GM21619 (cell line): Measurements from ENCODE around the gene IFNE.

Experiments
- ATAC-seq: cut with Tn5 transposase; IDR thresholded peaks from one replicate; pipeline ENCODE4 v1.9.1; 2021; ENCODE audit not compliant: unreplicated experiment

Gene IFNE, protein sequence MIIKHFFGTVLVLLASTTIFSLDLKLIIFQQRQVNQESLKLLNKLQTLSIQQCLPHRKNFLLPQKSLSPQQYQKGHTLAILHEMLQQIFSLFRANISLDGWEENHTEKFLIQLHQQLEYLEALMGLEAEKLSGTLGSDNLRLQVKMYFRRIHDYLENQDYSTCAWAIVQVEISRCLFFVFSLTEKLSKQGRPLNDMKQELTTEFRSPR

GRCh38 chr9:21482213-21482612 is at the start of gene IFNE:
Gene IFNE (minus strand): TSS chr9:21482313. CDS start chr9:21481694, 619 bp downstream.
- no peak for ATAC-seq

GRCh38 chr9:21528123-21528808 is 46.2 kb upstream of the IFNE start:
- ATAC-seq = no peak

DNA sequence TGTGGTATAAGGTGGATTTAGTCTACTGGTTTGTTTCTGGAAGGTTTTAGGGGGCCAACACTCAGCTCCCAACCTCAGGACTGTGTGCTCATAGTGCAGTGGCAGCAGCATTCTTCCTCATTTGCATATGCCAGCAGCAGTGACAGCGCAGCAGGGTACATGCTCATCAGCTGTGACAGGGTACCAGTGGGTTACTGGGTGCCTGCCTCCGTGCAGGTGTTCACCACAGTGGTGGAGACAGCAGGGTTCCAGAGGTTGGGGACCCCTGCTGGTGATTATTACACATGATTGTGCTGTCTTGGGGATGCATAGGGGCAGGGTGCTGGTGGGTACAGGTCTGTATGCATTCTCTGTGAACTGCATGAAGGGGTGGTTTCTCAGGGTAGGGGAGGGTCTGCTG is 45.5 kb upstream of the IFNE start:
- no peak for ATAC-seq

DNA sequence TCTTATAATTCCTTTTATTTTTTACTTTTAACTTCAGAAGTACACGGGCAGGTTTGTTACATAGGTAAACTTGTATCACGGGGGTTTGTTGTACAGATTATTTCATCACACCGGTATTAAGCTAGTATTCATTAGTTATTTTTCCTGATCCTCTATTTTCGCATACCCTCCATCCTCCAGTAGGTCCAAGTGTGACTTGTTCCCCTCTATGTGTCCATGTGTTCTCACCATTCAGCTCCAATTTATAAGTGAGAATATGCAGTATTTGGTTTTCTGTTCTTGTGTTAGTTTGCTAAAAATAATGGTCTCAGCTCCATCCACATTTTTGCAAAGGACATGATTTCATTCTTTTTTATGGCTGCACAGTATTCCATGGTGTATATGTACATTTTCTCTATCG is 43.1 kb upstream of the IFNE start:
- no peak for ATAC-seq

GRCh38 chr9:21524099-21524830 is 42.2 kb upstream of the IFNE start:
- no peak for ATAC-seq

- no peak for ATAC-seq
These were observed 41.2 kb upstream of the IFNE start for GRCh38 chr9:21523021-21524014.

DNA sequence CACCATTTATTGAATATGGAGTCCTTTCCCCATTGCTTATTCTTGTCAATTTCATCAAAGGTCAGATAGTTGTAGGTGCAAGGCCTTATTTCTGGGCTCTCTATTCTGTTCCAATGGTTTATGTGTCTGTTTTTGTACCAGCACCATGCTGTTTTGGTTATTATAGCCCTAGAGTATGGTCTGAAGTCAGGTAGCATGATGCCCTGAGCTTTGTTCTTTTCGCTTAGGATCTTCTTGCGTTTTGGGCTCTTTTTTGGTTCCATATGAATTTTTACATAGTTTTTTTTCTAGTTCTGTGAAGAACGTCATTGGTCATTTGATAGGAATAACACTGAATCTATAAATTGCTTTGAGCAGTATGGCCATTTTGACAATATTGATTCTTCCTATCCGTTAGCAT is 40.2 kb upstream of the IFNE start:
- ATAC-seq = no peak

DNA sequence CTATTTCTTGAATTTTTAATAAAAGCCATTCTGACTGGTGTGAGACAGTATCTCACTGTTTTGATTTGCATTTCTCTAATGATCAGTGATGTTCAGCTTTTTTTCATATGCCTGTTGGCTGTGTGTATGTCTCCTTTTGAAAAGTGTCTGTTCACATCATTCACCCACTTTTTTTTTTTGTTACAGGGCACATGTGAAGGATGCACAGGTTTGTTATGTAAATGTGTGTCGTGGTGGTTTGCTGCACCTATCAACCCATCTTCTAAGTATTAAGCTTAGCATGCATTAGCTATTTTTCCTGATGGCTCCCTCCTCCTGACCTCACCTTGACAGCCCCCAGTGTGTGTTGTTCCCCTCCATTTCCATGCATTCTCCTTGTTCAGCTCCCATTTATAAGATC is 39.3 kb upstream of the IFNE start:
- ATAC-seq = no peak

- ATAC-seq = no peak
These were observed 38.6 kb upstream of the IFNE start for GRCh38 chr9:21520501-21521228.

- ATAC-seq = no peak
These were observed 37.8 kb upstream of the IFNE start for GRCh38 chr9:21519855-21520434.

DNA sequence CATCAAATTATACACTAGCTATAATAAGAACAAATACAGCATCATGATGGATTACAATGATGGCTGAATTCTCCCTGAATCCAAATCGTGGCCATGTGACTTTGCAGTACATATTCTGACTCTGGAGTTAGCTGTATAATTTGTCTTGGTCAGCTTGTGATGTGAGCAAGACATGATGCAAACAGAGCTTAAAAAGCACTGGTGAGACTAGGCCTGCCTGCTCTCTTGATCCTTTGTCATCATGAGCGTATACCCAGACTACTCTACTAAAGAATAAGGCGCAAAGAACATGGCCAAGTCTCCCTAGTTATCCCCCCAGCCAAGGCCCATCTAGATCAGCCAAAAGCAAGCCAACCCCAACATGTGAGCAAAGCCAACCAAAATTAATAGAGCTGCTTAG is 34.7 kb upstream of the IFNE start:
- no peak for ATAC-seq

DNA sequence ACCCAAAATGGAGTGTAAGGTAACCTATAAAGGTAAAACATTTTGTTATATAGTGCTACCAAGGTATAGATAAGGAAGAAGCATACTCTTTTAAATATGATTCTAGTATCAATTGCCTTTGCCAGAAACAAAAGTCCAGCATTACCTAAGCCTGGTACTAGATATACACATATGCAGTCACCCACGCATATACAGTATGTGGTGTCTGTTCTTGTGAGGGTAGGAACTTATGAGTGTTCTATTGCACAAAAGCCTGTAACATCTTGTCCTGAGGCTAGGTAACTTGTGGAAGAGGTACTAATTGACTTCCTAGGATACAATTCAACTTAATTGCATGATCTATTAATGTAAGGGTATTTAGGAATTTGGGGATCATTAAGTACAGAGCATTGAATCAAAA is 31.3 kb upstream of the IFNE start:
- ATAC-seq = no peak

- ATAC-seq = no peak
These were observed 28.7 kb upstream of the IFNE start for GRCh38 chr9:21510806-21511205.

DNA sequence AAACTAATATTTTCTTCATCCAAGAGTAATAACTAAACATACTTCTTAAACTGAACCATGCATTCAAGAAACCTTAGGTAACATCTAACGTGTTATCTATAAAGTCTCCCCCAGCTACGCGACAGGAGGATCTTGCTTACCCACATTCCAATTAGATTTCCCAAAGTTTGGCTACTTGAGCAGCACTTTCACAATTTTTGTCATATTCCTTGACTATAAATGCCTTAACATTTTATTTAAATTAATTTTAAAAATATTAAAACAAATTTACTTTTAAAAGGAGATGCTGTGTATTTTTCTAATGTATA is 25.3 kb upstream of the IFNE start:
- no peak for ATAC-seq

DNA sequence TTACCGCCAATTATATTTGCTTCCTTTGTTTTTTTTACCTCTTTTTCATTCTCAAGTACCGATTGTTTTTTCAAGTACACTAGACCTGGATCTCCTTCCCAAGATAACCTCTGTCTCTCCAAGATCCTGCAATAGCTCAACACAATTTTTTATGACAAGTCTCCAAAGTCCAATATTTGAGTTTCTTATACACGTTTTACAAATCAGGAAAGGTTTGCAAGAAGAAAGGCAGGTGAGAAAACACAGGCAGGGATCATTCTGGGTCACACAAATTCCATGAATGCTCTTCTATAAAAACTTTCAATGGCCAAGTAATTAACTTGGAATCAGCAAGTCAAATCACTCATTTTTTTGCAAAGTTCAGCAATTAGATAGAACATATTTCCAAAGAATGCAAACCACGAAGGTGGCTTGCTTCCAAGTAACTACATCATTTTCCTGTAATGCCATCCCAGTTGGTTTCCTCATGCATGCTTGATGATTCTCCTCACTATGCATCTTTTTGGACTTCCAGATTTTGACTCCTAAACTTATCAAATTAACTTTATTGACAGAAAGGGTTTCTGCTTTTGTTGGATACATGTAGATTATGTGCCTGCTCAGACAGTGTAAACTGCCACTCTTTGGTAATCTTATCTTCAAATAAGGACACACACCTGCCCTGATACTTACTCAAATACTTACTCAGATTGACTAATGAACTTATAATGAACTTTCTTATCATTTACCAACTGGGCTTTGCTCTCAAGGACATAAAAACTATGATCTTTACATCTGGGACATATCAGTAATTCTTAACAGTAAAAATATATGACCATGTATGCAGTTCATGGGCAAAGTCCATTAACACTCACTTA is 24.7 kb upstream of the IFNE start:
- ATAC-seq = no peak

- no peak for ATAC-seq
These were observed 23.5 kb upstream of the IFNE start for GRCh38 chr9:21505425-21506179.

DNA sequence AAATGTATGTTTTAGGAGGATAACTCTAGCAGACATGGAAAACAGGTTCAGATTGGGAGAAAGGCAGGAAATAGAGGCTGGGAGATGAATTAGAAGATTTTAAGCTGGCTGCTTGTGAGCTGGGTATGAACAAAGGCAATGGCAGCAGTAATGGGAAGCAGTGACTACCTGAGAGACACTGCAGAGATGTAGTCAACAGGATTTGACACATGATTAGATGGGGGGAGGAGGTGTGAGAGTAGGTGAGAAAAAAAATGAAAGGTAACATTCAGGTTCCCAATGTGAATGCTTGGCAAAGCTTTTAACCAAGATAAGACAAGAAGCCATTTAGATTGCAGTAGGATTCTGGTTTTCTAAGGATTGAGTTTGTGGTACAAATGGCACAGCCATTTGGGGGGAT is 22.8 kb upstream of the IFNE start:
- ATAC-seq = no peak

DNA sequence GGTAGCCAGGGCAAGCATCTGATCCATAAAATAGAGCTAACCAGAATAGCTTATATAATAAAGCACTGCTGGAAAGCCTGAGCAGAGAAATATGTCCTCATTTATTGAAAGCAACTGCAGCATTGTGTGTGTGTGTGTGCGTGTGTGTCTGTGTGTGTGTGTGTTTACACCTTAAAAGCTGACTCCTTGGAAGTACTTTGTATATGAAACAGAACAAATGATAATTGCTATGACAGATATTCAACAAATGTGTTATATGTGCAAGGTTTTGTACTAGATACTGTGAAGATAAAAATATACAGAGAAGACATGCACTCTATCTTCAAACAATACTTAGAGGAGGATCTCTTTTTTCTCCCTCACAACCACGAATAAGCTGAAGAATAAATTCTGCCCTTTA is 22.0 kb upstream of the IFNE start:
- no peak for ATAC-seq

GRCh38 chr9:21502586-21502985 is 20.5 kb upstream of the IFNE start:
- no peak for ATAC-seq
